Stimulated activated CD4-positive, alpha-beta T cell treated with anti-CD3 and anti-CD28 coated beads, Interleukin-1b, Interleukin-23, amount 100 ng/mL, for 4 hours (primary cell): Measurements from ENCODE around the gene GNA14.
"Not testable (repeated sequence)": the region's sequence is repeated elsewhere in the genome, so short reads cannot be mapped to it uniquely, and the experiment has no call there.

Source experiments
- DNase-seq, 2 donors: peaks; one replicate each; pipeline ENCODE4 v3.0.0-alpha.2; 2020; ENCODE audit warnings: low read depth in 2 of 2

Gene GNA14

GRCh38 chr9:77402286-77402685 is 245.8 kb downstream of the GNA14 start:
- DNase-seq: no peak

- DNase-seq: no peak
These were observed 248.2 kb downstream of the GNA14 start for GRCh38 chr9:77399964-77400363.

- not testable (repeated sequence) for DNase-seq
These were observed 249.5 kb downstream of the GNA14 start for GRCh38 chr9:77398581-77398980.

GRCh38 chr9:77392328-77392727 is 255.8 kb downstream of the GNA14 start:
- DNase-seq: no peak

- no peak for DNase-seq
These were observed 256.3 kb downstream of the GNA14 start for GRCh38 chr9:77391834-77392233.

GRCh38 chr9:77386187-77386586 is 261.9 kb downstream of the GNA14 start:
- DNase-seq: no peak

- no peak for DNase-seq
These were observed 263.7 kb downstream of the GNA14 start for GRCh38 chr9:77384406-77384805.

- no peak for DNase-seq
These were observed 272.1 kb downstream of the GNA14 start for GRCh38 chr9:77375956-77376532.

- DNase-seq: no peak
These were observed 273.9 kb downstream of the GNA14 start for GRCh38 chr9:77374266-77374665.
